ENCODE results near the gene NTPCR.

DNA sequence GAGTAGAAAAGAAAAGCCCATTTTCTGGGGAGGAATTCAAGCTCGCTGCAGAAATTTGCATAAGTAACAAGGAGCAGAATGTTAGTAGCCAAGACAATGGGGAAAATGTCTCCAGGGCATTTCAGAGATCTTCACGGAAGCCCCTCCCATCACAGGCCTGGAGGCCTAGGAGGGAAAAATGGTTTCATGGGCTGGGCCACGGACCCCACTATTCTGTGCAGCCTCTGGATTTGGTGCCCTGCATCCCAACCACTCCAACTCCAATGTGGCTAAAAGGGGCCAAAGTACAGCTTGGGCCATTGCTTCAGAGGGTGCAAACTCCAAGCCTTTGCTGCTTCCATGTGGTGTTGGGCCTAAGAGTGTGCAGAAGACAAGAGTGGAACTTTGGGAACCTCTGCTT is 43.1 kb downstream of the NTPCR start:
- TF ChIP-seq KLF16 (tag by site-specific recombination; IDR thresholded peaks at IDR 0.05) (no peak), YY1 (tag by site-specific recombination; IDR thresholded peaks at IDR 0.05) (no peak), ZNF140 (tag by site-specific recombination; IDR thresholded peaks at IDR 0.05) (no peak)
- TF ChIP-seq, protein P1, sequence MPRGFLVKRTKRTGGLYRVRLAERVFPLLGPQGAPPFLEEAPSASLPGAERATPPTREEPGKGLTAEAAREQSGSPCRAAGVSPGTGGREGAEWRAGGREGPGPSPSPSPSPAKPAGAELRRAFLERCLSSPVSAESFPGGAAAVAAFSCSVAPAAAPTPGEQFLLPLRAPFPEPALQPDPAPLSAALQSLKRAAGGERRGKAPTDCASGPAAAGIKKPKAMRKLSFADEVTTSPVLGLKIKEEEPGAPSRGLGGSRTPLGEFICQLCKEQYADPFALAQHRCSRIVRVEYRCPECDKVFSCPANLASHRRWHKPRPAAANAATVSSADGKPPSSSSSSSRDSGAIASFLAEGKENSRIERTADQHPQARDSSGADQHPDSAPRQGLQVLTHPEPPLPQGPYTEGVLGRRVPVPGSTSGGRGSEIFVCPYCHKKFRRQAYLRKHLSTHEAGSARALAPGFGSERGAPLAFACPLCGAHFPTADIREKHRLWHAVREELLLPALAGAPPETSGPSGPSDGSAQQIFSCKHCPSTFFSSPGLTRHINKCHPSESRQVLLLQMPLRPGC (tag by site-specific recombination; IDR thresholded peaks at IDR 0.05) = no peak
- TF ChIP-seq, protein P2, sequence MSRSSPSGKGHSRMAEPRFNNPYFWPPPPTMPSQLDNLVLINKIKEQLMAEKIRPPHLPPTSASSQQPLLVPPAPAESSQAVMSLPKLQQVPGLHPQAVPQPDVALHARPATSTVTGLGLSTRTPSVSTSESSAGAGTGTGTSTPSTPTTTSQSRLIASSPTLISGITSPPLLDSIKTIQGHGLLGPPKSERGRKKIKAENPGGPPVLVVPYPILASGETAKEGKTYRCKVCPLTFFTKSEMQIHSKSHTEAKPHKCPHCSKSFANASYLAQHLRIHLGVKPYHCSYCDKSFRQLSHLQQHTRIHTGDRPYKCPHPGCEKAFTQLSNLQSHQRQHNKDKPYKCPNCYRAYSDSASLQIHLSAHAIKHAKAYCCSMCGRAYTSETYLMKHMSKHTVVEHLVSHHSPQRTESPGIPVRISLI (tag by site-specific recombination; IDR thresholded peaks at IDR 0.05) = no peak
- TF ChIP-seq, protein P3, sequence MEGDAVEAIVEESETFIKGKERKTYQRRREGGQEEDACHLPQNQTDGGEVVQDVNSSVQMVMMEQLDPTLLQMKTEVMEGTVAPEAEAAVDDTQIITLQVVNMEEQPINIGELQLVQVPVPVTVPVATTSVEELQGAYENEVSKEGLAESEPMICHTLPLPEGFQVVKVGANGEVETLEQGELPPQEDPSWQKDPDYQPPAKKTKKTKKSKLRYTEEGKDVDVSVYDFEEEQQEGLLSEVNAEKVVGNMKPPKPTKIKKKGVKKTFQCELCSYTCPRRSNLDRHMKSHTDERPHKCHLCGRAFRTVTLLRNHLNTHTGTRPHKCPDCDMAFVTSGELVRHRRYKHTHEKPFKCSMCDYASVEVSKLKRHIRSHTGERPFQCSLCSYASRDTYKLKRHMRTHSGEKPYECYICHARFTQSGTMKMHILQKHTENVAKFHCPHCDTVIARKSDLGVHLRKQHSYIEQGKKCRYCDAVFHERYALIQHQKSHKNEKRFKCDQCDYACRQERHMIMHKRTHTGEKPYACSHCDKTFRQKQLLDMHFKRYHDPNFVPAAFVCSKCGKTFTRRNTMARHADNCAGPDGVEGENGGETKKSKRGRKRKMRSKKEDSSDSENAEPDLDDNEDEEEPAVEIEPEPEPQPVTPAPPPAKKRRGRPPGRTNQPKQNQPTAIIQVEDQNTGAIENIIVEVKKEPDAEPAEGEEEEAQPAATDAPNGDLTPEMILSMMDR (tag by site-specific recombination; IDR thresholded peaks at IDR 0.05) = no peak

All from HEK293 (cell line).